Transverse colon (tissue), 4 donors: ENCODE results near the gene SUSD4.

Source experiments
- CTCF ChIP-seq, 5 experiments: fragments of 200-600 bp in 3 of 5; fragments of 450-650 bp in 2 of 5; sonication (generic) in 3 of 5; IDR thresholded peaks; 1 replicate in 2 of 5; 2 replicates in 3 of 5; pipeline ENCODE4 v1.5.1; 2016 to 2017; ENCODE audit warnings: antibody characterized with exemption in 5 of 5, inconsistent platforms in 3 of 5, mild to moderate bottlenecking in 2 of 5, moderate library complexity in 1 of 5
- EP300 ChIP-seq: sonication (generic); formaldehyde crosslinking; IDR thresholded peaks from one replicate; pipeline ENCODE4 v1.6.1; 2017; ENCODE audit warnings: antibody characterized with exemption, low read depth
- POLR2A ChIP-seq: fragments of 450-650 bp; IDR thresholded peaks from one replicate; pipeline ENCODE4 v1.6.1; 2016; ENCODE audit warnings: antibody characterized with exemption, mild to moderate bottlenecking, moderate library complexity
- POLR2AphosphoS5 ChIP-seq, 3 donors: sonication (generic); formaldehyde crosslinking; IDR thresholded peaks; one replicate each; pipeline ENCODE4 v1.6.1; 2016; ENCODE audit warnings: antibody characterized with exemption in 3 of 3

GRCh38 chr1:223401873-223402789 is 38.2 kb upstream of the SUSD4 start:
- no peak for TF ChIP-seq POLR2A
- no peak for TF ChIP-seq CTCF (IDR thresholded peaks at IDR 0.05)
- TF ChIP-seq EP300: no peak
- no peak for TF ChIP-seq POLR2AphosphoS5 (IDR thresholded peaks at IDR 0.05)
